NT2/D1 (cell line): ENCODE data around the gene ATL3.

Source experiments
- DNase-seq: peaks from one replicate; pipeline ENCODE4 v3.0.0-alpha.2; 2011; ENCODE audit warnings: low read depth, low spot score
- H3K27me3 ChIP-seq: 2 replicates; pipeline ENCODE4 v1.6.0; 2011; ENCODE audit warnings: mild to moderate bottlenecking; ENCODE audit not compliant: insufficient read length, insufficient read depth
- H3K36me3 ChIP-seq: 2 replicates; pipeline ENCODE4 v1.6.1; 2011; ENCODE audit warnings: mild to moderate bottlenecking, low read length, mixed read lengths; ENCODE audit not compliant: insufficient read depth, insufficient read length
- H3K4me1 ChIP-seq: 2 replicates; pipeline ENCODE4 v1.5.1; 2011; ENCODE audit not compliant: insufficient read depth, insufficient read length
- H3K4me3 ChIP-seq: 2 replicates; pipeline ENCODE4 v1.5.1; 2011; ENCODE audit warnings: low read depth; ENCODE audit not compliant: insufficient read length
- H3K9ac ChIP-seq: 2 replicates; pipeline ENCODE4 v1.6.0; 2011; ENCODE audit warnings: low read depth; ENCODE audit not compliant: insufficient read length
- H3K9me3 ChIP-seq: 2 replicates; pipeline ENCODE4 v1.5.1; 2011; ENCODE audit warnings: mild to moderate bottlenecking, low read length; ENCODE audit not compliant: insufficient read depth
- SUZ12 ChIP-seq: IDR thresholded peaks from 2 replicates; pipeline ENCODE4 v1.6.1; 2011; ENCODE audit not compliant: insufficient read length, insufficient read depth; ENCODE audit errors: extremely low read depth
- YY1 ChIP-seq: IDR thresholded peaks from 2 replicates; pipeline ENCODE4 v1.6.1; 2011; ENCODE audit not compliant: insufficient read length, insufficient read depth
- ZNF274 ChIP-seq: IDR thresholded peaks from 2 replicates; pipeline ENCODE4 v1.6.1; 2011; ENCODE audit warnings: mild to moderate bottlenecking, low read depth, low read length

Gene ATL3

DNA sequence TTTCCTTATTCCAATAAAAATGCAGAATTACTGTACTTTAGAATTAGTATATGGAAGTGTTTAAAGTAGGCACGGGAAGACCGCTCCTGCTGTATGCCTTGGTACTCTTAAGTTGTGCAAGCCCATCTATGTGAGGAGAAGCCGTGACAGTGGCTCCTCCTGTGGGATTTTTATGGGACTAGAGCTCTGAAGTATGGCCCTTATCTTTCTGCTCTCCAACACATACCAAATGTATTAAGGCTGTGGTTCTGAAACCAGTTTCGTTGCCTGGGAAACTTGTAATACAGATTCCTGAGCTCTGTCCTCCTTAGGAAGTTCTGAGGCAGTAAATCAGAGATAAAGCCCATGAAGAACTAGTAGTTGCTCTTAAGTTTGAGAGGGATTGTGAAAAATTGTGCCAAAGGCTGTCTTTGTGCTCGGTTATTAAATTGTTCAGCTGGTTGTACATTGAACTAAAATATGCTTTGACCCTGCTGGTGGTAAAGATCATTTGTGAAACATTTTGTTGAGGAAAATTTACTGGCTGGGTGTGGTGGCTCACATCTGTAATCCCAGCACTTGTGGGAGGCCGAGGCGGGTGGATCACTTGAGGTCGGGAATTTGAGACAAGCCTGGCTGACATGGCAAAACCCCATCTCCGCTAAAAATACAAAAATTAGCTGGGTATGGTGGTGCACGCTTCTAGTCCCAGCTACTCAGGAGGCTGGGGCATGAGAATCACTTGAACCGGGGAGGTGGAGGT lies 39.5 kb upstream of the ATL3 start:
- DNase-seq = no peak
- H3K4me3 ChIP-seq = no peak overlapping the region
- no peak for TF ChIP-seq SUZ12
- no peak for TF ChIP-seq ZNF274
- TF ChIP-seq YY1 = no peak
- no peaks in the 10 kb centered on the region for H3K36me3 ChIP-seq
- H3K9me3 ChIP-seq = no peaks in the 10 kb centered on the region
- no peaks in the 10 kb centered on the region for H3K4me1 ChIP-seq
- H3K9ac ChIP-seq = no peak overlapping the region
- H3K27me3 ChIP-seq = no peaks in the 10 kb centered on the region

DNA sequence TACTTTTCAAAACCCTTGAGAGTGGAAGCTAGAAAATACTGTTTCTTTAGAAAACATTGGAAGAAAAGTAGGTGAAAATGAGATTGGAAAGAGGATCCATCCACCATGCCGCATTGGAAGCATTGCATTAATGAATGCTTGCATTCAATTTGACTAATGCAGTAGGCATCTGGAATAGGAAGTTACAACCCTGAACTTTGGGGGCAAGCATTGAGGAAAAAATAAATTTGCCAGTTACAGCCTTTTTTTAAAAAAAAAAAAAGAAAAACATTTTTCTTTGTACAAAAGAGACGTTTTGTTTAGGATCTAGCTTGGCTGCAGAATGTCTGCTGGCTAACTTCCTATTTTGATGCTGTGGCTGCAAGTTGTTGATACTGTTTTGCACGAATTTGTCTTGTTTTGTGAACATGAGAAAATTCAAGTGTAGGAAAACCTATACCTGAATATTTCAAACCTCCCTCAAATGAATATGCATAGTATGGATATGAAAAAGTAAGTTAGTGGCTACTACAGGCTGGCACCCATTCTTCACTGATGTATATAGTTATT lies 38.2 kb upstream of the ATL3 start:
- H3K4me1 ChIP-seq = no peaks in the 10 kb centered on the region
- no peak overlapping the region for H3K4me3 ChIP-seq
- DNase-seq = no peak
- TF ChIP-seq ZNF274 (no peak), SUZ12 (no peak), YY1 (no peak)
- no peaks in the 10 kb centered on the region for H3K9me3 ChIP-seq
- no peaks in the 10 kb centered on the region for H3K36me3 ChIP-seq
- no peaks in the 10 kb centered on the region for H3K27me3 ChIP-seq
- no peak overlapping the region for H3K9ac ChIP-seq

DNA sequence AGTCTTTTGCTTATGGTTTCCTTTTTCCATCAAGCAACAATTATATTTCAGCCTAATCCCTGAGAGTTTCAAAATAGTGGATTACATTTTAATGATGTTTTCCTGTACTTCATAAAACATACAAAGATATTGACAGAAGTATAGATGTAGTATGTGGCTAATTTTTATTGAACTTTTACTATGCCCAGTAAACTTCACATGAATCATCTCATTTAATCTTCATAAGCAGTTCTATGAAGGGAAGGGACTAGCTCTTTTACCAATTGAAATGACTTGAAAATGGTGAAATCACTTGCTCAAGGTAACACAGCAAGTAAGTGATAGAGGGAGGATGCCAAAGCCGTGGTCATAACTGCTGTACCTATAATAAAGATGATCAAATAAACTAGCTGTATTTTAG lies 37.6 kb upstream of the ATL3 start:
- Histone ChIP-seq H3K9me3 (no peaks in the 10 kb centered on the region), H3K9ac (no peak overlapping the region), H3K27me3 (no peaks in the 10 kb centered on the region), H3K36me3 (no peaks in the 10 kb centered on the region), H3K4me1 (no peaks in the 10 kb centered on the region), H3K4me3 (no peak overlapping the region)
- DNase-seq = no peak
- TF ChIP-seq ZNF274 (no peak), SUZ12 (no peak), YY1 (no peak)

DNA sequence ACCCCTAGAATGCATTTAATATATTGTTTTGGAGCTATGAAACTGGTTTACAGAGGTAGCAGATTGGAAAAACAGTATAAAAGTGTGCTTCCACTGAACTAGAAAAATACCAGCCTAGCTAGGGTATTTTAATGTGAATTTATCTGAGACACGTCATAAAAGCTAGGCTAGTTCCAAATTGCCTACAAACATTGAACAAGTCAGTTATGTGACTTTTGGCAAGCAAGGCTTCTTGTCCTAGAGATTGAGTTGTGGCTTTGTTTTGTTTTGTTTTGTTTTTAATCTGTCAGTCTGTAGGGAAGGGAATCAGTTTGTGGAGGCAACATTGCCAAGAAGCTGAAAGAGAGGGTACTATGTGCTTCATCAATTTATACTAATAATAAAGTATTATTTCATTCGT lies 34.4 kb upstream of the ATL3 start:
- no peaks in the 10 kb centered on the region for H3K4me1 ChIP-seq
- no peaks in the 10 kb centered on the region for H3K27me3 ChIP-seq
- DNase-seq = no peak
- H3K4me3 ChIP-seq = no peak overlapping the region
- TF ChIP-seq YY1 = no peak
- no peak for TF ChIP-seq SUZ12
- no peak for TF ChIP-seq ZNF274
- H3K9me3 ChIP-seq = no peaks in the 10 kb centered on the region
- no peaks in the 10 kb centered on the region for H3K36me3 ChIP-seq
- H3K9ac ChIP-seq = no peak overlapping the region

DNA sequence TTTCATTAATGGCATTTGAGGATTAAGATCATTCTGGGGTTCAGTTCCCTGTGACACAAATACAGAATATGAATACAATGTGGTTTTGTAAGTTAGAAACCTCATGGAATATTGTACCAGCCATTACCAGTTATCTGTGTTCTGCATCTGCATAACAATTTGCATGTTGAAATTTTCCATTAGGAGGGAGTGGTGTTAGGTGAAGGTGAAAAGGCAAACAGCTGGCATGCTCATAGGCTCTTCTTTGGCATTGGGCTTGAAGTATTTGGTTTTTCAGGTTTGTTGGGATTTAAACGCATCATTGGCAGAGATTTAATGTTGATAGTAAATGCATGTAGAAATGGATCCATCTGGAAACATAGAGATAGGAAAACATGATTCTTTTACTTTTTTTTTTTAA lies 28.7 kb upstream of the ATL3 start:
- no peak for TF ChIP-seq SUZ12
- H3K36me3 ChIP-seq = no peaks in the 10 kb centered on the region
- H3K27me3 ChIP-seq = no peaks in the 10 kb centered on the region

DNA sequence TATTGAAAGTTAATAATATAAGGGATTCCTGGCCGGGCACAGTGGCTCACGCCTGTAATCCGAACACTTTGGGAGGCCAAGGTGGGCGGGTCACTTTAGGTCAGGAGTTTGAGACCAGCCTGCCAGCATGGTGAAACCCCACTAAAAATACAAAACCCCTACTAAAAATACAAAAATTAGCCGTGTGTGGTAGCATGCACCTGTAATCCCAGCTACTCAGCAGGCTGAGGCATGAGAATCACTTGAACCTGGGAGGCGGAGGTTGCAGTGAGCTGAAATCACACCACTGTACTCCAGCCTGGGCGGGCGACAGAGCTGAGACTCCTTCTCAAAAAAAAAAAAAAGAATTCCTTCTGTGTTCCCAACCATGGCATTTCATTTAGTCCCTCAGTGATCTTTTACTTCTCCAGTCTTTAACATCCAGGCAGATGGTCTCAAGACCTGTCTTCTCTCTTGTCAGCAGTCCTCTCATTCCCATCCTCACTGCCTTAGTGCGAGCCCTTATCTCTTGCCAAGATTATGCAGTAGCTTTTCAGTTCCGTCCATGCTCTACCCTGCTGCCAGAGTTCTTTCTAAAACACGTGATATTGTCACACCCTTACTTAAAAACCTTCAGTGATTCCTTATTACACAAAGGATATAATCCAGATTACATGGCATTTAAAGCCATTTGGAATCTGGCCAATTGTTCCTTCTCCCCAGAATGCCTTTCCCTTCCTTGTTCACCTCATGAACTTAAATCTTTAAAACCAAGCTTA lies 28.0 kb upstream of the ATL3 start:
- DNase-seq = no peak

More for the DNA sequence above, 28.7 kb upstream of the ATL3 start:
- Histone ChIP-seq H3K4me3 (no peak overlapping the region), H3K9ac (no peak overlapping the region), H3K9me3 (no peaks in the 10 kb centered on the region), H3K4me1 (no peaks in the 10 kb centered on the region)
- no peak for DNase-seq

DNA sequence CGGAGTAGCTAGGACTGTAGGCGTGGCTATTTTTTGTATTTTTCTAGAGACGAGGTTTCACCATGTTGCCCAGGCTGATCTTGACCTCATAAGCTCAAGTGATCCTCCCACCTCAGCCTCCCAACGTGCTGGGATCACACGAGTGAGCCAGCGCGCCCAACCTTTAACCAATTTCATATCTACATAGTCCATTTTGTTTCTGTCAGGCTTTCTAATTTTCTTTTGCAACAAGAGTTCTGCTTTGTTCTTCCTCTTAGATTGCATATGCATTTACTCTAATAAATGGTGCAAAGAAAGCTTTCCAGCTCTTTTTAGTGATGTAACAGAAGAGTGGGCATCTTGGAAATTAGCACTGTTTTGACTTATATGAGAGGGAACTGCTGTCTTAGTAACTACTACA lies 23.4 kb upstream of the ATL3 start:
- Histone ChIP-seq H3K4me3 (no peak overlapping the region), H3K4me1 (no peaks in the 10 kb centered on the region), H3K27me3 (no peaks in the 10 kb centered on the region), H3K9me3 (no peaks in the 10 kb centered on the region), H3K36me3 (peaks cover 5% of the 10 kb centered on the region), H3K9ac (no peak overlapping the region)
- TF ChIP-seq SUZ12 = no peak
- TF ChIP-seq ZNF274 = no peak
- TF ChIP-seq YY1 = no peak
- no peak for DNase-seq

More for the DNA sequence above, 28.0 kb upstream of the ATL3 start:
- H3K27me3 ChIP-seq = no peaks in the 10 kb centered on the region
- H3K9ac ChIP-seq = no peak overlapping the region
- no peaks in the 10 kb centered on the region for H3K4me1 ChIP-seq
- no peaks in the 10 kb centered on the region for H3K9me3 ChIP-seq
- H3K36me3 ChIP-seq = no peaks in the 10 kb centered on the region
- TF ChIP-seq ZNF274 (no peak), YY1 (no peak), SUZ12 (no peak)
- no peak overlapping the region for H3K4me3 ChIP-seq

DNA sequence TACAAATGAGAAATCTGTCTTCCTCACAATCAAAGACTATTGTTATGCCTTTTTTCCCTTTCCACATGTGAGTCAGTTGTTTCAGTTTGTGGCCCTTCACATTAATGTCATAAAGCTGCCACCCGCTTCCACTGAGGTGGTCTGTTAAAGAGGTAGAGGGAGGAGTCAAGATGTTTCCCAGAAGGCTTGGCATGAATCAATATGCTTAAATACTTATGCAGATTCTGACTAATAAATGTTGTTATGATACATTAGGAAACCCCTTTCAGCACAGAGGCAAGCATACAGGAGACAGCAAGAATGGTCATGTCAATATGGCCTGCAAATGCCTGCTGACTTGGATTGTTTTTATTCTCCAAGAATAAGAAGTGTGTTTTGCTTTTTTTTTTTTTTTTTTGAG lies 16.7 kb upstream of the ATL3 start:
- Histone ChIP-seq H3K4me3 (no peak overlapping the region), H3K27me3 (no peaks in the 10 kb centered on the region), H3K36me3 (peaks cover 2% of the 10 kb centered on the region), H3K9me3 (no peaks in the 10 kb centered on the region), H3K4me1 (no peaks in the 10 kb centered on the region), H3K9ac (no peak overlapping the region)
- TF ChIP-seq ZNF274 = no peak
- no peak for TF ChIP-seq YY1
- no peak for TF ChIP-seq SUZ12
- no peak for DNase-seq
